H9 (cell line): ENCODE measurements around the gene VDR. TPM values are rescaled to one million over a fixed set of nuclear protein-coding genes. Genes with fewer than 3 reads are reported as not detected.

Experiments used
- DNase-seq: peaks from one replicate; pipeline ENCODE4 v3.0.0-alpha.2; 2017
- H2AFZ ChIP-seq: one replicate; pipeline ENCODE4 v1.6.1; 2013; ENCODE audit warnings: mild to moderate bottlenecking, low read length, control low read depth, moderate library complexity
- H2AK5ac ChIP-seq: 2 replicates; pipeline ENCODE4 v1.6.1; 2013; ENCODE audit warnings: low read length, control low read depth, mixed read lengths; ENCODE audit not compliant: insufficient read length
- H2BK120ac ChIP-seq: one replicate; pipeline ENCODE4 v1.6.1; 2013; ENCODE audit warnings: low read depth, mild to moderate bottlenecking, low read length, control low read depth, inconsistent platforms; ENCODE audit not compliant: poor library complexity, severe bottlenecking
- H2BK12ac ChIP-seq: 2 replicates; pipeline ENCODE4 v1.6.1; 2013; ENCODE audit warnings: low read length, control low read depth, mixed read lengths, low read depth; ENCODE audit not compliant: insufficient read length
- H2BK15ac ChIP-seq: 2 replicates; pipeline ENCODE4 v1.6.1; 2013; ENCODE audit warnings: low read depth, low read length, control low read depth
- H2BK20ac ChIP-seq: one replicate; pipeline ENCODE4 v1.6.1; 2013; ENCODE audit warnings: low read depth, mild to moderate bottlenecking, low read length, control low read depth, inconsistent platforms; ENCODE audit not compliant: poor library complexity, severe bottlenecking
- H2BK5ac ChIP-seq: 2 replicates; pipeline ENCODE4 v1.6.1; 2013; ENCODE audit warnings: low read length, control low read depth, mixed read lengths; ENCODE audit not compliant: insufficient read length
- H3K14ac ChIP-seq: 2 replicates; pipeline ENCODE4 v1.6.1; 2013; ENCODE audit warnings: low read length, control low read depth; ENCODE audit not compliant: insufficient read depth
- H3K18ac ChIP-seq: 2 replicates; pipeline ENCODE4 v1.6.1; 2013; ENCODE audit warnings: low read depth, mild to moderate bottlenecking, mixed read lengths, low read length, control low read depth; ENCODE audit not compliant: insufficient read length
- H3K23ac ChIP-seq: 2 replicates; pipeline ENCODE4 v1.6.1; 2013; ENCODE audit warnings: low read length, control low read depth, mixed read lengths, low read depth; ENCODE audit not compliant: insufficient read length
- H3K23me2 ChIP-seq: 2 replicates; pipeline ENCODE4 v1.6.1; 2013; ENCODE audit warnings: low read depth, mild to moderate bottlenecking, mixed read lengths, low read length, control low read depth; ENCODE audit not compliant: insufficient read length, poor library complexity, severe bottlenecking
- H3K27ac ChIP-seq: 2 replicates; pipeline ENCODE4 v1.5.1; 2013; ENCODE audit warnings: low read length, control low read depth, mixed read lengths, low read depth; ENCODE audit not compliant: insufficient read length
- H3K27me3 ChIP-seq: 2 replicates; pipeline ENCODE4 v1.6.1; 2013; ENCODE audit warnings: low read length, control low read depth, inconsistent platforms; ENCODE audit not compliant: insufficient read depth
- H3K4ac ChIP-seq: 2 replicates; pipeline ENCODE4 v1.6.1; 2013; ENCODE audit warnings: low read depth, mild to moderate bottlenecking, control low read depth, inconsistent platforms, low read length, moderate library complexity
- H3K4me1 ChIP-seq: 2 replicates; pipeline ENCODE4 v1.6.1; 2013; ENCODE audit warnings: low read length, control low read depth, inconsistent platforms; ENCODE audit not compliant: insufficient read depth
- H3K4me2 ChIP-seq: 2 replicates; pipeline ENCODE4 v1.6.1; 2013; ENCODE audit warnings: low read length, control low read depth, mixed read lengths; ENCODE audit not compliant: insufficient read length, insufficient read depth
- H3K56ac ChIP-seq: 2 replicates; pipeline ENCODE4 v1.6.1; 2013; ENCODE audit warnings: low read depth, mild to moderate bottlenecking, mixed read lengths, low read length, control low read depth; ENCODE audit not compliant: insufficient read length
- H3K79me1 ChIP-seq: 2 replicates; pipeline ENCODE4 v1.6.1; 2013; ENCODE audit warnings: low read depth, mild to moderate bottlenecking, moderate library complexity, low read length, control low read depth, inconsistent platforms; ENCODE audit not compliant: insufficient read depth, poor library complexity, severe bottlenecking
- H3K79me2 ChIP-seq: 2 replicates; pipeline ENCODE4 v1.6.1; 2013; ENCODE audit warnings: low read length, control low read depth, inconsistent platforms; ENCODE audit not compliant: insufficient read depth
- H3K9ac ChIP-seq: 2 replicates; pipeline ENCODE4 v1.6.1; 2013; ENCODE audit warnings: low read length, control low read depth, mixed read lengths; ENCODE audit not compliant: insufficient read length; ENCODE audit errors: extremely low read depth
- H3K9me3 ChIP-seq: one replicate; pipeline ENCODE4 v1.6.1; 2013; ENCODE audit warnings: low read depth, low read length, inconsistent platforms; ENCODE audit not compliant: control insufficient read depth
- H3T11ph ChIP-seq: one replicate; pipeline ENCODE4 v1.6.1; 2013; ENCODE audit warnings: mild to moderate bottlenecking, low read length, control low read depth, inconsistent platforms
- H4K20me1 ChIP-seq: one replicate; pipeline ENCODE4 v1.6.1; 2013; ENCODE audit not compliant: control insufficient read depth, insufficient read length, insufficient read depth
- H4K5ac ChIP-seq: 2 replicates; pipeline ENCODE4 v1.6.1; 2013; ENCODE audit warnings: low read depth, mild to moderate bottlenecking, mixed read lengths, low read length, control low read depth; ENCODE audit not compliant: insufficient read length
- H4K8ac ChIP-seq: replicated peaks from 2 replicates; pipeline ENCODE4 v1.6.1; 2013; ENCODE audit warnings: low read length, control low read depth, mixed read lengths, low read depth; ENCODE audit not compliant: insufficient read length
- H4K91ac ChIP-seq: 2 replicates; pipeline ENCODE4 v1.6.1; 2013; ENCODE audit warnings: low read depth, mild to moderate bottlenecking, moderate library complexity, mixed read lengths, low read length, control low read depth; ENCODE audit not compliant: insufficient read length
- H3K27ac Mint-ChIP-seq, 3 experiments: 2 replicates in 2 of 3; 3 replicates in 1 of 3; pipeline ENCODE4 v1.8.0; 2020 to 2021; ENCODE audit warnings: mixed read lengths in 3 of 3, mild to moderate bottlenecking in 1 of 3, moderate library complexity in 1 of 3
- H3K27me3 Mint-ChIP-seq: 2 replicates; pipeline ENCODE4 v1.8.0; 2021; ENCODE audit warnings: low read depth, mild to moderate bottlenecking, moderate library complexity, mixed read lengths
- H3K36me3 Mint-ChIP-seq, 3 experiments: 2 replicates in 2 of 3; 3 replicates in 1 of 3; pipeline ENCODE4 v1.8.0; 2020 to 2021; ENCODE audit warnings: low read depth in 3 of 3, mixed read lengths in 3 of 3; ENCODE audit not compliant: insufficient read depth in 1 of 3
- H3K4me1 Mint-ChIP-seq, 2 experiments: 2 replicates each; pipeline ENCODE4 v1.8.0; 2020; ENCODE audit warnings: mixed read lengths in 2 of 2
- H3K4me3 Mint-ChIP-seq, 2 experiments: 2 replicates in 1 of 2; 3 replicates in 1 of 2; pipeline ENCODE4 v1.8.0; 2020 to 2021; ENCODE audit warnings: mild to moderate bottlenecking in 2 of 2, mixed read lengths in 2 of 2, moderate library complexity in 1 of 2
- H3K9me3 Mint-ChIP-seq, 2 experiments: 2 replicates in 1 of 2; 3 replicates in 1 of 2; pipeline ENCODE4 v1.8.0; 2020; ENCODE audit warnings: mild to moderate bottlenecking in 2 of 2, mixed read lengths in 2 of 2, moderate library complexity in 1 of 2
- CTCF ChIP-seq: fragments of 200-600 bp; sonication (generic); conservative IDR thresholded peaks from 3 replicates; pipeline ENCODE4 v1.8.0; 2021; ENCODE audit warnings: antibody characterized with exemption, mild to moderate bottlenecking
- WGBS: extraction: QIAGEN DNeasy Blood & Tissue Kit; methylation state at CpG from one replicate; pipeline ENCODE4 v1.1.7; 2013; ENCODE audit warnings: missing lambda C conversion rate, low lambda C conversion rate, mixed read lengths; ENCODE audit not compliant: insufficient read length; ENCODE audit errors: extremely low coverage; 5-methylcytosine and 5-hydroxymethylcytosine counted together
- total RNA-seq: library from RNA; stranded (reverse); gene quantifications from 2 replicates; pipeline ENCODE4 v1.2.1, GENCODE V29; 2021

VDR gene
- total RNA-seq, 1 experiment from 2014 or later: 0.61 TPM

GRCh38 chr12:47807338-47807737 lies 97.5 kb downstream of the VDR start:
- Histone ChIP-seq H3K23ac (no peak overlapping the region), H2AFZ (no peak overlapping the region), H3K9me3 (no peaks in the 10 kb centered on the region), H3K79me2 (peaks cover 22% of the 10 kb centered on the region; the same call in 1 of the 2 replicates), H2BK5ac (no peak overlapping the region), H3K18ac (no peak overlapping the region), H4K8ac (no peak overlapping the region), H3K23me2 (peaks cover under 1% of the 10 kb centered on the region), H2BK20ac (no peak overlapping the region), H3K4me1 (peaks cover 22% of the 10 kb centered on the region), H3K27ac (no peak overlapping the region), H3K4me2 (no peak overlapping the region), H2AK5ac (no peak overlapping the region), H3K79me1 (peaks cover 9% of the 10 kb centered on the region), H3K56ac (no peak overlapping the region), H3T11ph (no peak overlapping the region), H3K27me3 (no peaks in the 10 kb centered on the region), H3K9ac (no peak overlapping the region), H3K4ac (no peak overlapping the region), H2BK120ac (no peak overlapping the region), H4K5ac (no peak overlapping the region), H4K20me1 (no peaks in the 10 kb centered on the region), H3K14ac (no peak overlapping the region), H2BK12ac (no peak overlapping the region), H2BK15ac (no peak overlapping the region), H4K91ac (no peak overlapping the region)
- H3K4me1 Mint-ChIP-seq: peaks cover 59 to 70% of the 10 kb centered on the region in 2 experiments
- WGBS: no CpG with 5 or more reads among the region's 5 CpGs
- peak overlapping the region in 2 of 3 experiments; percentile 10 to 34; a peak in 1 of 7 replicates for H3K27ac Mint-ChIP-seq
- no peak for TF ChIP-seq CTCF
- no peaks in the 10 kb centered on the region for H3K9me3 Mint-ChIP-seq
- no peak overlapping the region for H3K4me3 Mint-ChIP-seq
- peaks cover 2 to 18% (median 17%) of the 10 kb centered on the region in 3 experiments; a peak in 6 of 7 replicates for H3K36me3 Mint-ChIP-seq
- no peak for DNase-seq
- no peaks in the 10 kb centered on the region; the same call in 1 of the 2 replicates for H3K27me3 Mint-ChIP-seq
